ENCODE measurements around the gene CNOT8.
"Not testable (repeated sequence)": the region's sequence is repeated elsewhere in the genome, so short reads cannot be mapped to it uniquely, and the experiment has no call there.

The CNOT8 gene
- 129 to 138 reads per million in 2 donors for total RNA-seq

DNA sequence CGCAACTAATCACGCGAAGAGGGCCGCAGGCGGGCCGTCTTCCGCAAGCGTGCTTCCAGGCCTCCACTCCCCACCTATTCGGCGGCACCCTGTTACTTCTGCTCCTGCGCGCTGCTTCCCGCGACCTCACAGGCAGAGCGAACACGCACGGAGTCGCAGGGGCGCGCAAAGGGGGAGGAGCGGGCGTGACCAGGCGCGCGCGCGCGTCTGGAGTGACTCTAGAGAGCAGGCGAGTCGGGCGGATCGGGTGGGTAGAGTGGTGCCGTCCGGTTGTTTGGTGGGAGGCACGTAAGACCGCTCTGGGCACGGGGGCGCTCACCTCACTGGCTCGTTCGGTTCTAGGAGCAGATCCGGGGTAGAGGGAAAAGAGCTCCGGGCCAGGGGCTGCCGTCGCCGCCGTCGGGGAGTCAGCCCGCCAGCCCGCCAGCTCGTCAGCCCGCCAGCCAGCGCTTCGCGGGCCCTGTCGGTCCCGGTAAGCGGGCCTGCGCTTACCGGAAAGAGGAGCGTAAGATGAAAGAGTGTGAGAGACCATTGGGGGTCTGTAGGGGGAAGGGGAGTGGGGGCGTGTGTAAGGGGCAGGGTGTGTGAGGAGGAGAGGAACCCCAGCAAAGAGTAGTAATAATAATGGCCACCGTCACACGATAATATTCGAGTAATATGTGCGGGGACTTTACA lies at the start of gene CNOT8:
CNOT8 (plus strand) TSS at position 331 of the 675 bp plus-strand sequence. CDS start 4,652 bp downstream, outside the sequence.
- DNase-seq = peak; percentile 92 to 99 (median 97)

DNA sequence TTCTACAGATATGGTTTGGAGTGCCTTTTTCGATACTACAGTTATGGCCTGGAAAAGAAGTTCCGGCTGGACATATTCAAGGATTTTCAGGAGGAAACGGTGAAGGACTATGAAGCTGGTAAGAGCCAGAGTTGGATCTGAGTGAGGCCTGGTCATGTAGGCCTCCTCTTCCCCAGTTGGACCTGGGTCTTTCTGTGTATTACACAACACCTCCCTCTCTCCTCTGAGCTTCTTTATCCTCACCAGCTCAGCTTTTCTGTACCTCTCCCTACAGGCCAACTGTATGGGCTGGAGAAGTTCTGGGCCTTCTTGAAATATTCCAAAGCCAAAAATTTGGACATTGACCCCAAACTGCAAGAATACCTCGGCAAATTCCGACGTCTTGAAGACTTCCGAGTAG lies 47.2 kb upstream of the CNOT8 start:
- no peak for DNase-seq

GRCh38 chr5:154811653-154812465 lies 46.6 kb upstream of the CNOT8 start:
- peak; percentile 31 to 68 (median 43) for DNase-seq

- DNase-seq = no peak
These were observed 45.3 kb upstream of the CNOT8 start for GRCh38 chr5:154813158-154813557.

DNA sequence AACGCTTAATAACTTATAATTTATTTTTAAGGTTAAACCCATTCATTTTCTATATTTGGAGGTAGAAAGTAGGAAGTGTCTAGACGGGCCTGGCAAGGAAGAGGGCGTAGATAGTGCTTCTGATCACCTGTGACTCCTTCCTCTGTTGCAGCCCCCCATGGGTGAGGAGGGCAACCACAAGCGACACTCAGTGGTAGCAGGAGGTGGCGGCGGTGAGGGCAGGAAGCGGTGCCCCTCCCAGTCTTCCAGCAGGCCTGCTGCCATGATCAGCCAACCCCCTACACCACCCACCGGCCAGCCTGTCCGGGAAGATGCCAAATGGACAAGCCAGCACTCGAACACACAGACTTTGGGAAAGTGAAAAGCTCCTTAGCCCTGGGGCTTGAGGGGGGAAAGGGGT lies 44.7 kb upstream of the CNOT8 start:
- DNase-seq = peak in 3 of 5 experiments; percentile 14 to 70 (median 55)

GRCh38 chr5:154815025-154815424 lies 43.4 kb upstream of the CNOT8 start:
- DNase-seq = no peak

- DNase-seq = no peak
These were observed 42.7 kb upstream of the CNOT8 start for GRCh38 chr5:154815684-154816247.

- DNase-seq = no peak
These were observed 41.4 kb upstream of the CNOT8 start for GRCh38 chr5:154816891-154817492.

DNA sequence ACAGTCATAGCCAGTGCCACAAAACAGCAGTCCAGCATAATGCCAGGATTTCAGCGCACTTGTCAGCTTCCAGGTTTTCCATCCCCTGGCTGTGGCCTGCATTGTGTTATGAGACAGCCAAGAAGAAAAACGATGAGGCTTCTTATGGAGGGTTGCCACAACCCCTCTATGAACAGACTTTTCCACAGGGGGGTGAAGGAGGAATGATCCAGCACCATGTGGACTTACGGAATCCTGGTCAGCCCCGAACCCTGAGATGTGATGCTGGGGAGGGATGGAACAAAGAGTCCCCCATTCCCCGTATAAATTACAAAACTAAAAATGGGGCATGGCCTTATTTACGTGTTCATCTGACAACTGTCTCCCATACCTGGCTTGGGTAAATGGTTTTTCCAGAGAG lies 40.6 kb upstream of the CNOT8 start:
- DNase-seq = no peak

- no peak for DNase-seq
These were observed 39.8 kb upstream of the CNOT8 start for GRCh38 chr5:154818471-154819116.

GRCh38 chr5:154819546-154819945 lies 38.9 kb upstream of the CNOT8 start:
- no peak for DNase-seq

GRCh38 chr5:154820383-154820782 lies 38.0 kb upstream of the CNOT8 start:
- no peak for DNase-seq

DNA sequence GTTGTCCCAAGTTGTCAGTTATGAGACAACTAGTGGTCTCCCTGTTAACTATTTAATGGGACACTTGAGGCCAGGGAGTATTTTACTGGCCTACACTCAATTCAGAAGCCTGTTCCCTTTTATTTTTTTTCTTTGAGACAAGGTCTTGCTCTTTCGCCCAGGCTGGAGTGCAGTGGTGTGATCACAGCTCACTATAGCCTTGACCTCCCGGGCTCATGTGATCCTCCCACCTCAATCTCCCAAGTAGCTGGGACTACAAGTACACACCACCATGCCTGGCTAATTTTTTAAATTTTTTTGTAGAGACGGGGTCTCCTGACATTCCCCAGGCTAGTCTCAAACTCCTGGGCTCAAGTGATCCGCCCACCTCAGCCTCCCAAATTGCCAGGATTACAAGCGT lies 35.5 kb upstream of the CNOT8 start:
- DNase-seq = not testable (repeated sequence)

GRCh38 chr5:154823605-154824004 lies 34.8 kb upstream of the CNOT8 start:
- no peak for DNase-seq

- no peak for DNase-seq
These were observed 34.4 kb upstream of the CNOT8 start for GRCh38 chr5:154824070-154824469.

DNA sequence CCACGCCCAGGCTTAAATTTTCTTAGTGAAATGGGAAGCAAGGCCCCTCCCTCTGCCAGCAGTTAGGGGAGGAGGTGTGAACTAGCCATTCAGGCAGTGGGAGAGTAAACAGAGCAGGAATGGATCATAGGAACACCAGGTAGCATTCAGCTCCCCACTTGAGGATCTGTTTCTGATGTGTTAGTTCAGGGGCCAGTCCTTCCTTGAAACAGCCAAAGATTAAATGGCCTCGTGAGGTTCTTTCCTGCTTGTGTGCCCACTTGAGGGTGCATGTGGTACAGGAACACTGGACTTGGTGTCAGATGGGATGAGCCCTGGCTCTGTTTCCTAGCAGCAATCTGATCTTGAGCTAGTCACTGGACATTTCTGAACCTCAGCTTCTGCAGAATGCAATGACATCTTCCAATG lies 29.2 kb upstream of the CNOT8 start:
- no peak for DNase-seq

- peak in 2 of 5 experiments; percentile 10 to 51 for DNase-seq
These were observed 28.7 kb upstream of the CNOT8 start for GRCh38 chr5:154829589-154830218.

DNA sequence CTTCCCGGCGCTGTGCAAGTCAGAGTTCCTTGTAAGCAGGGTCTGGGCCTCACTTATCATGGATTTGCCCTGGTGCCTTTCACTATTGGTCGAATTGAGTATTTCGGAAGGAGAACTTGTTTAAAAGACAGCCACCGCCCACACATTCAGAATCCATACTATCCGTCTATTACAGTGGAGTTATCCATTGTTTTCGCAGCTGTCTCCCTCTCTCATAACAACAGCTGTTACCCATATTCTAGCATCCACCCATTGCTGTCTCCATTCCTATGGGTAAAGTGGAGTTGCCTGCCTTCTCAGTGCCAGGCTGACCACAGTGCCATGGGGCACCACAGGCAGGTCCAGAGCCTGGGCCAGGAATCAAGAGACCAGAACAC lies 28.2 kb upstream of the CNOT8 start:
- DNase-seq = no peak

DNA sequence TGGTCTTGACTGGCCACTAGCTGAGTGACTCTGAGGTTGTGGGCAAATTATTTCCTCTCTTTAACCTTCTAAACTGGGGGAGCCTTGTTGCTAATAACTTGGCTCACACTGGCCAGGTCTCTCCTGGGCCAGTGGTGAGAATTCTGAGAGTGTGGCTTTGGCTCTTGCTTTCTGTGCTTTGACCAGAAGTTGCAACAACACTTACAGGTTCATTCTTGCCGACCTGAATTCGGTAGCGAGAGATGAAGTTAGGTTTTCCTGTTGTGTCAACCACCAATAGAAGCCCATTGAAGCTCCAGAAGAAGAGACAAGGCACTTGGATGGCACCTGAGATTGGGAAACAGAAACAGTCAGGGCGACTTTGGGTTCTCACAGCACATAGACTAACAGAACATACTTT lies 27.8 kb upstream of the CNOT8 start:
- DNase-seq = no peak

- DNase-seq = no peak
These were observed 27.0 kb upstream of the CNOT8 start for GRCh38 chr5:154831451-154831850.

- not testable (repeated sequence) for DNase-seq
These were observed 25.6 kb upstream of the CNOT8 start for GRCh38 chr5:154832804-154833203.

DNA sequence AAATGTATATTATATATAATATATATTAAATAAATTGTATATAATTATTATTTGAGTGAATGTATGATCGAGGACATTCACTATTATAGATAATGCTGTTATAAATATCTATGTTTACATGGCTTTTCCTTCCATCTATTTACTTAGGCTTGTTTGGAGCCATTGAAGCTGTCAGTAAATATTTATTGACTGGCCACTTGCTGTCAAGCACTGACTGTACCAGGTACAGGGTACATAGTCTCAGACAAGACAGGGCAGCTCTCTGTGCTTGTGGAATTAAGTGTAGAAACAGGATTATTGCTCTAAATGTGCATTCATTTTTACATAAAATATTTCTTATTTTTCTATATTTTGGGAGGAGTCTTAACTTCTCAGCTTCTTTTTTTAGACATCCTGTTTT lies 24.4 kb upstream of the CNOT8 start:
- DNase-seq = no peak

All from T-helper 2 cell (primary cell).